ENCODE results near the gene LRRC70.

DNA sequence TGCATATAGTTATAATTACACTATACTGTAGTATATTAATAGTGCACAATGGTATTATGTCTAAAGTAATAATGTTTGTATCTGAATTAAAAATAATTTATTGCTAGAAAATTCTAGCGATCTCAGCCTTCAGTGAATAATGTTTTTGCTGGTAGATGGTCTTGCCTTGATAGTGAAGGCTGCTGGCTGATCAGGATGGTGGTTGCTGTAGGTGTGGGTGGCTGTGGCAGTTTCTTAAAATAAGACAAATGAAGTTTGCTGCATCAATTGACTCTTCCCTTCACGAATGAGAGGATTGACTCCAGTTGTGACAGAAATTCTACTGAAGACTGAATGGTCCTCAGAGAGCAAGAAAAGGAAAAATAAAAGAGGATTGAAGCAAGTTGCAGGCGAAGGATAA is 19.7 kb upstream of the LRRC70 start:
- TF ChIP-seq CTCF (IDR thresholded peaks at IDR 0.05 in 8 of 11, conservative IDR thresholded peaks at IDR 0.05 in 3 of 11) (no peak), POLR2A (IDR thresholded peaks at IDR 0.05) (no peak)
